GM21390 (cell line): Measurements from ENCODE around the gene SLC35F3.
"Not testable (repeated sequence)": the region's sequence is repeated elsewhere in the genome, so short reads cannot be mapped to it uniquely, and the experiment has no call there.

Experiments
- ATAC-seq: cut with Tn5 transposase; IDR thresholded peaks from one replicate; pipeline ENCODE4 v1.9.1; 2021; ENCODE audit not compliant: unreplicated experiment

SLC35F3 gene

DNA sequence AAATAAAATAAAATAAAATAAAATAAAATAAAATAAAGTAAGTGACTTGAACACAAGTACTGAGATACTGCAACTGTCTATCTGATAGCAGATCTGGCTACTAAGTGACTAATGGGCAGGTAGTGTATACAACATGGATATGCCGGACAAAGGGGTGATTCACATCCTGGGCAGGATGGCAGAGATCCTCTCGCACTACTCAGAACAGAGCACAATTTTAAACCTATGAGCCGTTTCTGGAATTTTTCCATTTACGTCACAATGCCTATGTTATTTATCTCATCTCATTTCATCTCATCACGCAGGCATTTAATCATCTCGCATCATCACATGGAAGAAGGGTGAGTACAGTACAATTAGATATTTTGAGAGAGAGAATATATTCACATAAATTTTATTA lies 235.5 kb downstream of the SLC35F3 start:
- ATAC-seq, result no peak

- no peak for ATAC-seq
These were observed 235.9 kb downstream of the SLC35F3 start for GRCh38 chr1:234140388-234140787.

DNA sequence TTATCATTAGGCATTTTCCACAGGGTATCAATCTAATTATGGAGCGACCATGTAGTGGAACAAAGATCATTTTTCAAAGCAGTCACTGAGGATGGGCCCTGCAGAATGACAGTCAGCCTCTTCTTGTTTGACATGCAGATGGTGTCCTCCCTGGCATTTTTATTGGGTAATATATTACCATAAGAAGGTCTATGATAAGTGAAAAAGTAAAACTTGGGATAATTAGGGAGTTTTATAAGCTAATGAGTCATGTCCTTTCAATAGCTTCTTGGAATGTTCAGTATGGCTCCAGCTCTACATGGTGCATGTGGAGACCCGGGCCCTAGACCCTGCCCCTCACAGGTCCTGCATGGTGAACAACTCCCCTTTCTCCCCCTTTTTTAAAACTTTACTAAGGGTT lies 236.5 kb downstream of the SLC35F3 start:
- ATAC-seq, result no peak

DNA sequence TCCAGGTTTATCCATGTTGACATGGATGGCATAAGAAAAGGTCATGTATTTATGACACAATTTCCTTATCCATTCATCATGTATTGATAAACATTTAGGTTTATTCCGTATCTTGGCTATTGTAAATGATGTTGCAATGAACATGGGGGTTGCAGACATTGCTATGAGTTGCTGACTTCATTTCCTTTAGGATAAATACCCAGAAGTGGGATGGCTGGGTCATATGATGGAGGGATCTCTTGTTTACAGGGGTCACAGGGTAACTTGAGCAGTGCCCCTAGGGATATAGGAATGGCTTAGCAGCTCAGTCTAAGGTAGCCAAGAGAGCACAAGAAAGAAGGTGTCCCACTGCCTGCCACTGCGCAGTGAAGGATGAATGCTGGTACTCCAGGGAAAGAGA lies 239.2 kb downstream of the SLC35F3 start:
- no peak for ATAC-seq

DNA sequence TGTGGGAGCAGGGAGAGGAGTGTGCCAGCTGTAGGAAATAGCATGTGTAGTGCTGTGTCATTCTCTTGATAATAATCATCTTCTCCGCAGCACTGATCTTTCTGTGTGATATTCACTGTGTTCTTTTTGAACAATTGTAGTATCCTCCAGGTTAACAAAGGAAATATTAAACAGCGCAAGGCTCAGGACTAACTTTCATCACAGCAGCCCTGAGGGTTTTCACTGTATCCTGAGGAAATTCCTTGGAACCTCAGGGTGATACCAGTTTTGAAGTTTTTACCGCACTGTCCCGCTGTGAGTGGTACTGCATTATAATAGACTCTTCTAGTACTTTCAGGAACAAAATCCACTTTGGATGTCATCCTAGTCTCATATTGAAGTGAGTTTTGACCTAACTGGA lies 240.4 kb downstream of the SLC35F3 start:
- no peak for ATAC-seq

- no peak for ATAC-seq
These were observed 243.9 kb downstream of the SLC35F3 start for GRCh38 chr1:234148350-234148749.

DNA sequence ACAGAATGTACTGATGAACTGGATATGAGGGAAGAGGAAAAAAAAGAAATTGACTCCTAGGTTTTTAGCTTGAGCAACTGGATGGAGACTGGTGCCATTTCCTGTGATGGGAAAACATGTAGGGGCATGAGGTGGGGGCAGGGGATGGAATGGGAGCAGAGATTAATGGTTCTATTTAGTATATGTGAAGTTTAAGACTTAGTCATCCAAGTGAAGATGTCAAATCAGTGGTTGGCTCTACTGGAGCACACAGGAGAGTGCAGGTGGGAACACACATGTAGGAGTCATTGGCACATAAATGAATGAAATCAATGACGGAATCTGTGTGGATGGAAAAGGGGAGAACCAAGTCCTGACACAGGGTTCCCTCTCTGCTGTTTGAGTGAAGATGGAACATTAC lies 244.3 kb downstream of the SLC35F3 start:
- ATAC-seq, result no peak

GRCh38 chr1:234149217-234149616 lies 244.7 kb downstream of the SLC35F3 start:
- ATAC-seq, result no peak

- no peak for ATAC-seq
These were observed 246.4 kb downstream of the SLC35F3 start for GRCh38 chr1:234150892-234151291.

DNA sequence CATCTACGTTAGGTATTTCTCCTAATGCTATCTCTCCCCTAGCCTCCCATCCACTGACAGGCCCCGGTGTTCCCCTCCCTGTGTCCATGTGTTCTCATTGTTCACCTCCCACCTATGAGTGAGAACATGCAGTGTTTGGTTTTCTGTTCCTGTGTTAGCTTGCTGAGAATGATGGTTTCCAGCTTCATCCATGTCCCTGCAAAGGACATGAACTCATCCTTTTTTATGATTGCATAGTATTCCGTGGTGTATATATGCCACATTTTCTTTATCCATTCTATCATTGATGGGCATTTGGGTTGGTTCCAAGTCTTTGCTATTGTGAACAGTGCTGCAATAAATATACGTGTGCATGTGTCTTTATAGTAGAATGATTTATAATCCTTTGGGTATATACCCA lies 247.9 kb downstream of the SLC35F3 start:
- not testable (repeated sequence) for ATAC-seq

DNA sequence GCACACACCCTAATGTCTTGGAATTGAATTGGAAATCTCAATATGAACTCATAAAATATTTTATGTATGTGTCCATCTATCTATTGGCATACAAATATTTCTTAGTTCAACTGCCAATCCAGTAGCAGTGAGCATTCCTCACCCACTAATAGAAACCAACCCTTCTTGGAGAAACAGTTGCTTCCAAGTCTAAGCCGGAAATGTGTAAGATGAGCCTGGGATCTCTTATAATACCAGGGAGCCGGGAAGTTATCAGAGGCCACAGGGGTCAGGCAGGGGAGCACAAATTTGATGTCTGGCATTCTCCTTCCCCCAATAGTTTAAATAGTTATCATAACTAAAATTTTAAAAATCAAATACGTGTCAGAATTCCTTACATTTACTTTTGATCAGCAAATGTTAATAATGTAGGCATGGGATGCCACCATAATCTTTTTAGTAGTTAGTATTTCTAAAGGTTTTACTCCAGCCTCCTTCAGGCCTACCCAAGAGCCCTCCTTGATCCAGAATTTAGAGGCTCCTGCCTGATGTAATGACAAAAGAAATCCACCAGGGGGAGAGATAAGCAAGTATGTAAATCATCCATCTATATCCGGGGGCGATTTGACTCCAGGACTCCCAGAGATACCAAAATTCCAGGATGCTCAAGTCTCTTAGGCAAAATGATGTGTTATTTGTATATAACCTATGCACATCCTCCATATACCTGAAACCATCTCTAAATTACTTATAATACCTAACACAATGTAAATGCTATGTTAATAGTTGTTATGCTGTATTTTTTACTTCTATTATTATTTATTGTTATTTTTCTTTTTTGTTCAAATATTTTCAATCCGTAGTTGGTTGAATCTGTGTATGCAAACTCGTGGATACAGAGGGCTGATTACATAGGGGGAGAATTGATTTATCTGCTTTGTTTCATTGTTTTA lies 250.1 kb downstream of the SLC35F3 start:
- no peak for ATAC-seq

DNA sequence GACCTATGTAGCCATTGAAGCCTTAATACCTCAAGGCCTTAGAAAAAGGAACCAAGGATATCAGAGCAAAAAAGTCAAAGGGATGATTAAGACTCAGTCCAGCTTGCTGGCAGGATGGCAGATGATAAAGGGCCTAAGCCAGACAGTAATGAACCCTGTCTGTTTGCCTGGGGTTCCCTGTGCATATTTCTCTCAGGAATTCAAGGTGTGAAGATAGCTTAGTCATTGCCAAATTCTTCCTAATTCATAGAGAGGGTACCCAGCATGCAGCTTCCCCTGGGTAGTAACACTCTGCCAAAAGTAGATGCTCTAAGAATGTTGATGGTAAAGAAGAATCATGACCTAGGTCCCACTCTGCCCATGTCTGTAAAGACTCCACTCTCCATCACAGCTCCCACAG lies 258.2 kb downstream of the SLC35F3 start:
- ATAC-seq, result no peak

DNA sequence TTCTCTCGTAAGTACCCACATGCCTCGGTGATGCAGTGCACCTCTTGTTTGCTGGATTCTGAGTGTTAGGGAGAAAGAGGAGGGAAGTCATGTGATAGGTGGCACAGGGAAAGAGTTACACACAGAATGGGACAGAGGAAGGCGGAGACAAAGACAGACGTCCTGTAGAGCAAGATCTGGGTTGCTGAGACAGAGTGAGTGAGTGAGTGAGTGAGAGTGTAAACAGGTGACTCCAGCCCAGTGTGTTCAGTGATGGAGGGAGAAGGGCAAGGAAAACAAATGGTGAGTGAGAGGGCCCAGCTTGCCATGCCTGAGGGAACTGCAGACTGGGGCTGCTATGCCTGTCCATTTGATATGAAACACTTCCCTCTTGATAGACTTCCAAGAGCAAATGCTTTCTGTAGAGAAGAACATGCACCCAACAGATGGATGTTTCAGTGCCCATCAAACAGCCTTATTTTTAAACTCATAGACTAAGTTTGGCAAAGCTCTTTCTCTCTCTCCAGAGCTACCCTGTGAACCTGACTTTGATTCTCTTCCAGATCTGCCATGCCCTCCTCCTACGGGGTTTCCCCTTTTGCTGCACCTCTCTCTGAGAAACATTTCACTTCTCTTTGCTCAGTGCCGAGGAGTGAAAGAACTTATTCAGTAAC lies 258.9 kb downstream of the SLC35F3 start:
- no peak for ATAC-seq

- ATAC-seq, result no peak
These were observed 259.7 kb downstream of the SLC35F3 start for GRCh38 chr1:234164098-234164709.

GRCh38 chr1:234168061-234168724 lies 263.7 kb downstream of the SLC35F3 start:
- ATAC-seq, result no peak

DNA sequence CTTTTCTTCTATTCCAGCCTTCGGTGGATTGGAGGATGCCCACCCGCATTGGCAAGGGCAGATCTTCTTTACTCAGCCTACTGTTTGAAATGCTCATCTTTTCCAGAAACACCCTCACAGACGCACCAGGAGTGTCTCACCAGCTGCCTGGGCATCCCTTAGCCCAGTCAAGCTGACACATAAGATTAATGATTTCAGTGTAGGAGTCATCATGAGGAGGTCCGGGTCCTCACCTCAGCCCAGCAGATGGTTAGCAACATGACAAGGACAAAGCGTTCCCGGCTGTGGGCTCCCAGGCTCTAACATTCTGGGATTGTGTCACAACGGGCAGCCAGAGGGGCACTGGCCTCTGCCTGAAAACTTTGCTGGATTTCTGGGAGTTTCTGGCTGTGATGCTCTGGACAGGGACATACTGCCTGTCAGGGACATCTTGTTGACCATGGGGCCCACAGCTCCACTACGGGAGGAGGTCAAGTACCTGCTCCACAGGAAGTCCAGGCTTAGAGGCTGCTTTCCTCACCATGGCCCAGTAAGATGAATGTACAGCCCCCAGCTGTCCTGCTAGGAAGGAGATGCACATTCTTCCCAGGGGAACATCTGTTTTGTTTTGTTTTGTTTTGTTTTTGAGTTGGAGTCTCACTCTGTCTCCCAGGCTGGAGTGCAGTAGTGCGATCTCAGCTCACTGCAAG lies 264.8 kb downstream of the SLC35F3 start:
- ATAC-seq, result no peak

DNA sequence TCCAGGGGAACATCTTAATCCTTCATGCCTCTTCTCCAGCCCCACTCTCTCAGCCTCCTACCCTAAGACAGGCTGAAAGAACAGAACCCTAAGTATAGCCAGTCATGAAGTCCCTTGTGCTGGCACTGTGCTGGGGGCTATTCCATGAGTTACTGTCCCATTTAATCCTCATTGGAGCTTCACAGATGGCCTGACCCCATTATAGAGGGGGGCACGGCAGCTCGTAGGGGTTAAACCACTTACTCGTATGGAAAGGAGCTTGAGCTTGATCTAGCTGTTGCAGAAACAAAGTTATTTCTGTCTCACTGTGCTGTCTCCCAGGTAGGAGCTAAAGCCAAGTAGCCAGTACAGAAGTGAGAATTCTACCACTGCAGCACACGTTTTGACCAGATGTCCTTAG lies 265.6 kb downstream of the SLC35F3 start:
- no peak for ATAC-seq

- ATAC-seq, result no peak
These were observed 266.1 kb downstream of the SLC35F3 start for GRCh38 chr1:234170622-234171021.

GRCh38 chr1:234173968-234174367 lies 269.5 kb downstream of the SLC35F3 start:
- ATAC-seq, result no peak

DNA sequence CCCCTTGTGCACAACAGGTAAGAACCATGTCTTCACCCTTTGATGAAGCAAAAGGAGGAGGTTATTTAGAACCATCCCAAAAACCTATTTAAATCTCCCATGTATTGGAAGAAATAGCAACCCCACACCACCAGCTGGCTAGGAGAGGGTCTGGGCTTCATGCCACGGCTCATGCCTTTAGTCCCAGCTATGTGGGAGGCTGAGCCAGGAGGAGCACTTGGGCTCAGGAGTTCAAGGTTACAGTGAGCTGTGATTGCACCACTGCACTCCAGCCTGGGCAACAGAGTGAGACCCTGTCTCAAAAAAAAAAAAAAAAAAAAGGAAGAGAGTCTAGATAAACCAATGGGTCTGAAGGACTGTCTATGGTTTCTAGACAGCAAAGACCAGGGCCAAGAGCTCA lies 270.9 kb downstream of the SLC35F3 start:
- no peak for ATAC-seq

- no peak for ATAC-seq
These were observed 271.5 kb downstream of the SLC35F3 start for GRCh38 chr1:234176000-234176399.
